Glutamatergic neuron (in vitro differentiated cells): ENCODE data around the gene QRFP. TPM values are rescaled to one million over a fixed set of nuclear protein-coding genes. Genes with fewer than 3 reads are reported as not detected.
A peak's percentile ranks its signal among the peaks of the same experiment; 100 is the strongest.
"Not testable (repeated sequence)": the region's sequence is repeated elsewhere in the genome, so short reads cannot be mapped to it uniquely, and the experiment has no call there.

Source experiments
- DNase-seq: peaks from one replicate; pipeline ENCODE4 v3.0.0; 2022
- H3K27ac Mint-ChIP-seq: one replicate; pipeline ENCODE4 v1.8.0; 2020; ENCODE audit warnings: mild to moderate bottlenecking, mixed read lengths, inconsistent platforms; ENCODE audit not compliant: unreplicated experiment
- H3K27me3 Mint-ChIP-seq: one replicate; pipeline ENCODE4 v1.8.0; 2020; ENCODE audit warnings: mild to moderate bottlenecking, moderate library complexity, mixed read lengths, inconsistent platforms; ENCODE audit not compliant: unreplicated experiment
- H3K36me3 Mint-ChIP-seq: one replicate; pipeline ENCODE4 v1.8.0; 2020; ENCODE audit warnings: mild to moderate bottlenecking, mixed read lengths, inconsistent platforms; ENCODE audit not compliant: unreplicated experiment
- H3K4me1 Mint-ChIP-seq: one replicate; pipeline ENCODE4 v1.8.0; 2020; ENCODE audit warnings: mild to moderate bottlenecking, low read depth, mixed read lengths, inconsistent platforms; ENCODE audit not compliant: unreplicated experiment
- H3K4me3 Mint-ChIP-seq: one replicate; pipeline ENCODE4 v1.8.0; 2020; ENCODE audit warnings: mild to moderate bottlenecking, mixed read lengths, inconsistent platforms; ENCODE audit not compliant: unreplicated experiment
- H3K9me3 Mint-ChIP-seq: one replicate; pipeline ENCODE4 v1.8.0; 2020; ENCODE audit warnings: mild to moderate bottlenecking, moderate library complexity, mixed read lengths, inconsistent platforms; ENCODE audit not compliant: unreplicated experiment
- total RNA-seq: library from RNA; stranded (reverse); fragmentation: NEBNext Ultra II Directional; extraction: Animal tissue kit (Norgen Biotek cat#: 25700); gene quantifications from one replicate; pipeline ENCODE4 v1.2.1, GENCODE V29; 2021; ENCODE audit not compliant: unreplicated experiment
- TF ChIP-seq, protein P1 (sequence below): fragments of 200-600 bp; sonication (generic); IDR thresholded peaks from one replicate; pipeline ENCODE4 v1.5.0; 2021; ENCODE audit not compliant: partially characterized antibody, unreplicated experiment

Gene QRFP
- total RNA-seq, 1 donor from 2014 or later: not detected

DNA sequence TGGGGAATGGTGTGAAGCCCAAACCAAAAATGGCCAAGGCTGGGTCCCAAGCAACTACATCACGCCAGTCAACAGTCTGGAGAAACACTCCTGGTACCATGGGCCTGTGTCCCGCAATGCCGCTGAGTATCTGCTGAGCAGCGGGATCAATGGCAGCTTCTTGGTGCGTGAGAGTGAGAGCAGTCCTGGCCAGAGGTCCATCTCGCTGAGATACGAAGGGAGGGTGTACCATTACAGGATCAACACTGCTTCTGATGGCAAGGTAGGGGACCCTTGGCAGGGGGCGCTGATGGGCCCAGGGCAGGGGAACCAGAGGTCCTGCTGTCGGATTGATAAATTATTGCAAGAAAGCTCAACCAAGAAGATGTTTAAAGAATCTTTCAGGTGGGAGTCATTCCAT is 41.8 kb downstream of the QRFP start:
- TF ChIP-seq, protein P1, sequence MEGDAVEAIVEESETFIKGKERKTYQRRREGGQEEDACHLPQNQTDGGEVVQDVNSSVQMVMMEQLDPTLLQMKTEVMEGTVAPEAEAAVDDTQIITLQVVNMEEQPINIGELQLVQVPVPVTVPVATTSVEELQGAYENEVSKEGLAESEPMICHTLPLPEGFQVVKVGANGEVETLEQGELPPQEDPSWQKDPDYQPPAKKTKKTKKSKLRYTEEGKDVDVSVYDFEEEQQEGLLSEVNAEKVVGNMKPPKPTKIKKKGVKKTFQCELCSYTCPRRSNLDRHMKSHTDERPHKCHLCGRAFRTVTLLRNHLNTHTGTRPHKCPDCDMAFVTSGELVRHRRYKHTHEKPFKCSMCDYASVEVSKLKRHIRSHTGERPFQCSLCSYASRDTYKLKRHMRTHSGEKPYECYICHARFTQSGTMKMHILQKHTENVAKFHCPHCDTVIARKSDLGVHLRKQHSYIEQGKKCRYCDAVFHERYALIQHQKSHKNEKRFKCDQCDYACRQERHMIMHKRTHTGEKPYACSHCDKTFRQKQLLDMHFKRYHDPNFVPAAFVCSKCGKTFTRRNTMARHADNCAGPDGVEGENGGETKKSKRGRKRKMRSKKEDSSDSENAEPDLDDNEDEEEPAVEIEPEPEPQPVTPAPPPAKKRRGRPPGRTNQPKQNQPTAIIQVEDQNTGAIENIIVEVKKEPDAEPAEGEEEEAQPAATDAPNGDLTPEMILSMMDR: no peak
- H3K4me3 Mint-ChIP-seq: no peak overlapping the region
- no peak for DNase-seq
- H3K27ac Mint-ChIP-seq: no peak overlapping the region
- peaks cover 13% of the 10 kb centered on the region for H3K27me3 Mint-ChIP-seq
- no peaks in the 10 kb centered on the region for H3K36me3 Mint-ChIP-seq
- H3K4me1 Mint-ChIP-seq: peaks cover 38% of the 10 kb centered on the region
- H3K9me3 Mint-ChIP-seq: peaks cover 9% of the 10 kb centered on the region

DNA sequence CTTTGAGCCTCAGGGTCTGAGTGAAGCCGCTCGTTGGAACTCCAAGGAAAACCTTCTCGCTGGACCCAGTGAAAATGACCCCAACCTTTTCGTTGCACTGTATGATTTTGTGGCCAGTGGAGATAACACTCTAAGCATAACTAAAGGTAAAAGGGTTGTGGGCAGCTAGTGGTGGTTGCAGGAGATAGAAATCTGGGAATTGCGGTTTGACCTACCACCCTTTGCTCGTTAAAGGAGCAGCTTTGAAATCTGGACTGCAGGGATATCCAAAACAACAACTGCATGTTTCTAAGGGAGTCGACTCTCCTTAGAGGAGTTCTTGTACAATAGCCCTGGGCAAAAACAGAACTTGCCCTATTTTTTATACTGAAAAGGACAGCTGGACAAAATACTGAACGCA is 42.5 kb downstream of the QRFP start:
- TF ChIP-seq, protein P1: no peak
- no peak for DNase-seq
- Mint-ChIP-seq H3K4me3 (no peak overlapping the region), H3K9me3 (peaks cover 9% of the 10 kb centered on the region), H3K27ac (no peak overlapping the region), H3K4me1 (peaks cover 34% of the 10 kb centered on the region), H3K36me3 (no peaks in the 10 kb centered on the region), H3K27me3 (peaks cover 13% of the 10 kb centered on the region)

DNA sequence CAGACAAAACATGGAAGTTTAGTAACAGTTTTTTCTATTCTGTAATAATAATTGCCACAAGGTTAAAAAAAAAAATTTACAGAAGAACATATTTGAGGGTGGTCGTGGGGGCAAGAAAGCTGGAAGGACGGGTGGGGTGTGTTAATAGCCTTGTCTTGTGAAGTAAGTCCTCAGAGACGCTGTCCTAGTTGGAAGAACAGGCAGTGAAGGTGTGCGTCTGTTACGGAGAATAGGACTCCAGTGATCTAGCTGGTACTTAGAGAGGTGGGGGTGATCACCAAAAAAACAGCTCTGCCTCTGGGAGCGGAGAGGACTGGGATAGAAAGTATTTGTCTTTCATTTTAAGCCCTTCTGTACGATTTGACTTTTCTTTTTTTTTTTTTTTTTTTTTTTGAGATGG is 43.8 kb downstream of the QRFP start:
- H3K27ac Mint-ChIP-seq: peak overlapping the region; percentile 46

DNA sequence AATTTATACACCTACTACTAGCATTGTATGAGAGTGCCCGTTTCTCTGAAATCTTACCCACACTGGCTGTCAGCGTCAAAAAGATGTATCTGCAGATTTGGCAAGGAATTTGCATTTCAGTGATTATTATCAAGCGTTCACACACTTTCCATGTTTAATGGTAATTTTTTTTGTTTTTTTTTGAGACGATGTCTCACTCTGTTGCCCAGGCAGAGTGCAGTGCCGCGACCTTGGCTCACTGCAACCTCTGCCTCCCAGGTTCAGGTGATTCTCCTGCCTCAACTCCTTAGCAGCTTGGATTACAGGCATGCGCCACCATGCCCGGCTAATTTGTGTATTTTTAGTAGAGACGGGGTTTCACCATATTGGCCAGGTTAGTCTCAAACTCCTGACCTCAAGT is 47.3 kb downstream of the QRFP start:
- Mint-ChIP-seq H3K27me3 (peaks cover 4% of the 10 kb centered on the region), H3K4me3 (no peak overlapping the region), H3K27ac (no peak overlapping the region), H3K9me3 (peaks cover 2% of the 10 kb centered on the region), H3K36me3 (no peaks in the 10 kb centered on the region), H3K4me1 (peaks cover 33% of the 10 kb centered on the region)
- TF ChIP-seq, protein P1: no peak
- no peak for DNase-seq

More for the DNA sequence above, 43.8 kb downstream of the QRFP start:
- H3K9me3 Mint-ChIP-seq: peaks cover 2% of the 10 kb centered on the region
- DNase-seq: no peak
- H3K4me3 Mint-ChIP-seq: no peak overlapping the region
- peaks cover 23% of the 10 kb centered on the region for H3K4me1 Mint-ChIP-seq
- H3K36me3 Mint-ChIP-seq: no peaks in the 10 kb centered on the region
- TF ChIP-seq, protein P1: no peak
- H3K27me3 Mint-ChIP-seq: peaks cover 6% of the 10 kb centered on the region

DNA sequence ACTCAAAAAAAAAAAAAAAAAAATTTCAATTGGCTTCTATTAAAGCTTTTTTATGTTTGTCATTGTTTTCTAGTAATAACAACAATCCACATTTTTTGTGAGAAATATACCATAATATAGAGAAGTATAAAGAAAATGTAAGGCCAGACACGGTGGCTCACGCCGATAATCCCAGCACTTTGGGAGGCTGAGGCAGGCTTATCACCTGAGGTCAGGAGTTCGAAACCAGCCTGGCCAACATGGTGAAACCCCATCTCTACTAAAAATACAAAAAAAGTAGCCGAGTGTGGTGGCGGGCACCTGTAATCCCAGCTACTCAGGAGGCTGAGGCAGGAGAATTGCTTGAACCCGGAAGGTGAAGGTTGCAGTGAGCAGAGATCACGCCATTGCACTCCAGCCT is 48.1 kb downstream of the QRFP start:
- H3K4me1 Mint-ChIP-seq: peaks cover 39% of the 10 kb centered on the region
- H3K27me3 Mint-ChIP-seq, H3K36me3 Mint-ChIP-seq, H3K9me3 Mint-ChIP-seq, H3K4me3 Mint-ChIP-seq, H3K27ac Mint-ChIP-seq, DNase-seq: not testable (repeated sequence)
